WTC11 (cell line): Measurements from ENCODE around the gene FCN2.

ENCODE experiments used
- CTCF ChIP-seq: fragments of 200-600 bp; IDR thresholded peaks from 2 replicates; pipeline ENCODE4 v1.8.0; 2022; ENCODE audit warnings: antibody characterized with exemption
- IRF1 ChIP-seq: sonication (generic); formaldehyde crosslinking; IDR thresholded peaks from 2 replicates; pipeline ENCODE4 v1.8.0; 2023; ENCODE audit warnings: missing genetic modification reagents
- RELA ChIP-seq: sonication (generic); formaldehyde crosslinking; IDR thresholded peaks from 2 replicates; pipeline ENCODE4 v1.8.1; 2022; ENCODE audit warnings: missing genetic modification reagents, mild to moderate bottlenecking, borderline replicate concordance
- ZNF138 ChIP-seq: sonication (generic); formaldehyde crosslinking; conservative IDR thresholded peaks from 2 replicates; pipeline ENCODE4 v1.8.1; 2022; ENCODE audit warnings: mild to moderate bottlenecking, moderate library complexity, missing genetic modification reagents
- TF ChIP-seq, protein P1 (sequence below): sonication (generic); formaldehyde crosslinking; conservative IDR thresholded peaks from 2 replicates; pipeline ENCODE4 v1.8.1; 2022; ENCODE audit warnings: mild to moderate bottlenecking, missing genetic modification reagents
- TF ChIP-seq, protein P2 (sequence below): sonication (generic); formaldehyde crosslinking; IDR thresholded peaks from 2 replicates; pipeline ENCODE4 v1.8.1; 2022; ENCODE audit warnings: mild to moderate bottlenecking, missing genetic modification reagents, moderate library complexity, borderline replicate concordance

DNA sequence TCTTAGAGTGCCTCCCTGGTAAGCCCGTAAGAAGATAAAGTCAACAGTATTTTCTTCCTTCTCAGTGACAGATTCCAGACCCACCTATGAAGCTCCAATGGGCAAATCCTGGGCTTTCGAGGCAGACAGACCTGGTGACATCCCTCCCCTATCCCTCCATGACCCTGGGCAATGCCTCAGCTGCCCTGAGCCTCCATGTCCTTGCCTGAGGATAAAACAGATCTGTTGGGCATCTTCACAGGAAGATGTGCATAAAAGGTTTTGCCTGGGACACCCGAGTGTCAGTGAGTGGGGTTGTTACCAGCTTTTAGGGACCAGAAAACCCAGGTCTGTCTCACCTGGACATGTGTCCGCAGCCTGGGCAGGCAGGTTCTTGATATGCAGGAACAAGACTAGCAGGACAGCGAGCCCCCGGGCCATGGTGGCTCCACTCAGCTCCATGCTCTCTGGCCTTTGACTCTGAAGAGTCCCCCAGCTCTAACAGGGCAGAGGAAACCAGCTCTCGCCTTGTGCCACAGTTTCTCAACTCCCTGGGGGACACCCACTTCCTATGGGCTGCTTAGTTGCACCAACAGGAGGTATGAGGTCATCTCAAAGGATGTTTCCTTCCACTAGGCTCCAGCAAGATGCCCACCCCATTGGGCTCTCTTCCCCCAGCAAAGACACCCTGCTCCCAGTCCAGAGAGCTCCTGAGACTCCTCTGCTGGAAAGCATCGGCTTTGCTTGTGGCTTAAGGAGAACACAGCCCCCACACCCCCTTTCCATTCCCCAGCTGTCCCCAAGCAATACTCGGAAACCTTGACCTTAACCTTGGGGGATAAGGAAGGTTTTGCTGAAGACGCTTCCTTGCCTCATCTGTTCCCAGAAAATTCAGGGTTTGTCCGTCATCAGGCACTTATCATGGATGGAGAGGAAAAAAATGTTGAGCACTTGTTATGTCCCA, 37.1 kb downstream of the FCN2 start, which contains the start of gene FCN1:
- TF ChIP-seq, protein P1, sequence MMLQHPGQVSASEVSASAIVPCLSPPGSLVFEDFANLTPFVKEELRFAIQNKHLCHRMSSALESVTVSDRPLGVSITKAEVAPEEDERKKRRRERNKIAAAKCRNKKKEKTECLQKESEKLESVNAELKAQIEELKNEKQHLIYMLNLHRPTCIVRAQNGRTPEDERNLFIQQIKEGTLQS = no peak
- no peak for TF ChIP-seq ZNF138 (CRISPR knock-in tag)
- TF ChIP-seq, protein P2, sequence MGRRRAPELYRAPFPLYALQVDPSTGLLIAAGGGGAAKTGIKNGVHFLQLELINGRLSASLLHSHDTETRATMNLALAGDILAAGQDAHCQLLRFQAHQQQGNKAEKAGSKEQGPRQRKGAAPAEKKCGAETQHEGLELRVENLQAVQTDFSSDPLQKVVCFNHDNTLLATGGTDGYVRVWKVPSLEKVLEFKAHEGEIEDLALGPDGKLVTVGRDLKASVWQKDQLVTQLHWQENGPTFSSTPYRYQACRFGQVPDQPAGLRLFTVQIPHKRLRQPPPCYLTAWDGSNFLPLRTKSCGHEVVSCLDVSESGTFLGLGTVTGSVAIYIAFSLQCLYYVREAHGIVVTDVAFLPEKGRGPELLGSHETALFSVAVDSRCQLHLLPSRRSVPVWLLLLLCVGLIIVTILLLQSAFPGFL (CRISPR knock-in tag) = no peak
- TF ChIP-seq RELA = no peak
- no peak for TF ChIP-seq CTCF
- no peak for TF ChIP-seq IRF1
